ENCODE measurements around the gene POLD1.

- TF ChIP-seq CTCF (IDR thresholded peaks at IDR 0.05): no peak
- no peak for TF ChIP-seq ZFX (IDR thresholded peaks at IDR 0.05; ENCODE audit: borderline replicate concordance)
Measured at GRCh38 chr19:50459067-50459456, 74.9 kb downstream of the POLD1 start.
